H1 (cell line): ENCODE data around the gene DECR2. TPM values are rescaled to one million over a fixed set of nuclear protein-coding genes. Genes with fewer than 3 reads are reported as not detected.
A peak's percentile ranks its signal among the peaks of the same experiment; 100 is the strongest.

Experiments used
- CTCF ChIA-PET: fragments of 300-600 bp; sonication (Branson Sonifier 250); formaldehyde crosslinking; loops from one replicate; lab custom pipeline; 2021; ENCODE audit not compliant: partially characterized antibody; lab: Charles Lee
- POLR2A ChIA-PET: fragments of 300-600 bp; sonication (Branson Sonifier 250); formaldehyde crosslinking; loops from one replicate; lab custom pipeline; 2021; ENCODE audit warnings: inconsistent platforms; ENCODE audit not compliant: partially characterized antibody; lab: Charles Lee
- DNase-seq, 2 experiments: peaks; one replicate each; pipeline versions ENCODE4 v3.0.0 to v3.0.0-alpha.2; 2010 to 2022; ENCODE audit warnings: low spot score in 2 of 2, low read depth in 1 of 2, mixed read lengths in 1 of 2
- FAIRE-seq: peaks from 2 replicates; lab custom pipeline; 2011; peaks lifted over from hg19 to GRCh38; lab: Jason Lieb, UNC
- H2AFZ ChIP-seq: 2 replicates; pipeline ENCODE4 v1.8.1; 2012; ENCODE audit warnings: low read length, inconsistent platforms
- H2AK5ac ChIP-seq: 2 replicates; pipeline ENCODE4 v1.6.1; 2013; ENCODE audit warnings: low read depth, low read length
- H2BK120ac ChIP-seq: replicated peaks from 2 replicates; pipeline ENCODE3; 2013; ENCODE audit warnings: low read depth, low read length, inconsistent platforms
- H2BK12ac ChIP-seq: 2 replicates; pipeline ENCODE4 v1.6.1; 2013; ENCODE audit warnings: low read depth, low read length
- H2BK15ac ChIP-seq: 2 replicates; pipeline ENCODE4 v1.6.1; 2013; ENCODE audit warnings: low read length
- H2BK20ac ChIP-seq: 2 replicates; pipeline ENCODE4 v1.6.1; 2013; ENCODE audit warnings: low read length
- H2BK5ac ChIP-seq: 2 replicates; pipeline ENCODE4 v1.6.1; 2013; ENCODE audit warnings: low read depth, low read length
- H3K14ac ChIP-seq: 2 replicates; pipeline ENCODE4 v1.6.1; 2013; ENCODE audit warnings: inconsistent platforms; ENCODE audit not compliant: insufficient read length
- H3K18ac ChIP-seq: 2 replicates; pipeline ENCODE4 v1.6.1; 2013; ENCODE audit warnings: low read length; ENCODE audit errors: extremely low read depth
- H3K23ac ChIP-seq: 2 replicates; pipeline ENCODE4 v1.6.1; 2013; ENCODE audit warnings: inconsistent platforms; ENCODE audit not compliant: insufficient read length
- H3K23me2 ChIP-seq: 2 replicates; pipeline ENCODE4 v1.6.1; 2013; ENCODE audit warnings: low read depth, low read length
- H3K27ac ChIP-seq: 2 replicates; pipeline ENCODE4 v1.6.1; 2011; ENCODE audit warnings: low read depth, low read length, inconsistent platforms
- H3K27me3 ChIP-seq, 4 experiments: replicated peaks in 1 of 4; 1 replicate in 1 of 4; 2 replicates in 3 of 4; pipeline versions ENCODE4 v1.6.1 to v1.8.1; 2011 to 2013; ENCODE audit warnings: low read length in 3 of 4, mild to moderate bottlenecking in 3 of 4, inconsistent platforms in 2 of 4, mixed read lengths in 2 of 4, moderate library complexity in 1 of 4; ENCODE audit not compliant: control insufficient read depth in 3 of 4, insufficient read depth in 3 of 4; ENCODE audit errors: extremely low read depth in 1 of 4
- H3K36me3 ChIP-seq, 4 experiments: 2 replicates each; pipeline versions ENCODE4 v1.6.1 to v1.8.1; 2011 to 2013; ENCODE audit warnings: mild to moderate bottlenecking in 4 of 4, low read length in 3 of 4, moderate library complexity in 2 of 4, control low read depth in 1 of 4, inconsistent platforms in 1 of 4; ENCODE audit not compliant: insufficient read depth in 4 of 4, control insufficient read depth in 2 of 4
- H3K4ac ChIP-seq: replicated peaks from 2 replicates; pipeline ENCODE3; 2013; ENCODE audit warnings: low read length, low read depth, mixed read lengths, inconsistent platforms; ENCODE audit not compliant: insufficient read length
- H3K4me1 ChIP-seq, 4 experiments: replicated peaks in 1 of 4; 1 replicate in 1 of 4; 2 replicates in 3 of 4; pipeline versions ENCODE4 v1.6.1 to v1.8.1; 2011 to 2013; ENCODE audit warnings: low read length in 3 of 4, inconsistent platforms in 2 of 4, mixed read lengths in 1 of 4; ENCODE audit not compliant: insufficient read depth in 4 of 4, control insufficient read depth in 3 of 4
- H3K4me2 ChIP-seq, 2 experiments: 2 replicates each; pipeline versions ENCODE4 v1.6.1 to v1.8.1; 2011 to 2013; ENCODE audit warnings: low read depth in 2 of 2, low read length in 2 of 2, control low read depth in 1 of 2, inconsistent platforms in 1 of 2, mild to moderate bottlenecking in 1 of 2; ENCODE audit not compliant: insufficient read depth in 1 of 2
- H3K4me3 ChIP-seq, 4 experiments: fragments of 200-600, 300-600 bp in 1 of 4; sonication (generic), shearing (Covaris generic), sonication (Bioruptor Twin) in 1 of 4; 2 replicates each; pipeline versions ENCODE4 v1.5.1 to v1.8.1; 2011 to 2016; ENCODE audit warnings: low read length in 4 of 4, low read depth in 3 of 4, control low read depth in 2 of 4, inconsistent platforms in 2 of 4, mild to moderate bottlenecking in 2 of 4, mixed read lengths in 1 of 4, moderate library complexity in 1 of 4; ENCODE audit not compliant: insufficient read depth in 2 of 4; ENCODE audit errors: extremely low read depth in 1 of 4
- H3K56ac ChIP-seq: replicated peaks from 2 replicates; pipeline ENCODE3; 2013; ENCODE audit warnings: low read depth, mild to moderate bottlenecking, mixed read lengths, low read length, inconsistent platforms; ENCODE audit not compliant: insufficient read length
- H3K79me1 ChIP-seq: 2 replicates; pipeline ENCODE4 v1.6.1; 2013; ENCODE audit warnings: low read depth, low read length, control low read depth
- H3K79me2 ChIP-seq, 2 experiments: 2 replicates each; pipeline versions ENCODE4 v1.6.1 to v1.8.1; 2012 to 2013; ENCODE audit warnings: low read length in 2 of 2, mild to moderate bottlenecking in 2 of 2, inconsistent platforms in 1 of 2; ENCODE audit not compliant: insufficient read depth in 2 of 2, control insufficient read depth in 1 of 2
- H3K9ac ChIP-seq, 4 experiments: replicated peaks in 1 of 4; 1 replicate in 1 of 4; 2 replicates in 3 of 4; pipeline versions ENCODE4 v1.6.1 to v1.8.1; 2011 to 2013; ENCODE audit warnings: low read depth in 3 of 4, low read length in 3 of 4, control low read depth in 2 of 4, mild to moderate bottlenecking in 2 of 4, moderate library complexity in 2 of 4, inconsistent platforms in 1 of 4; ENCODE audit errors: extremely low read depth in 1 of 4
- H3K9me3 ChIP-seq, 2 experiments: 2 replicates each; pipeline versions ENCODE4 v1.6.1 to v1.8.1; 2012 to 2013; ENCODE audit warnings: mild to moderate bottlenecking in 2 of 2, moderate library complexity in 2 of 2, control low read depth in 1 of 2, inconsistent platforms in 1 of 2, low read depth in 1 of 2, low read length in 1 of 2, mixed read lengths in 1 of 2; ENCODE audit not compliant: insufficient read depth in 2 of 2
- H4K20me1 ChIP-seq, 2 experiments: replicated peaks in 1 of 2; 2 replicates each; pipeline versions ENCODE3 to v1.8.1; 2011 to 2013; ENCODE audit warnings: inconsistent platforms in 2 of 2, low read length in 2 of 2, mild to moderate bottlenecking in 1 of 2; ENCODE audit not compliant: insufficient read depth in 2 of 2, control insufficient read depth in 1 of 2
- H4K5ac ChIP-seq: 2 replicates; pipeline ENCODE4 v1.6.1; 2013; ENCODE audit warnings: low read length, low read depth, mixed read lengths, inconsistent platforms; ENCODE audit not compliant: insufficient read length
- H4K8ac ChIP-seq: 2 replicates; pipeline ENCODE4 v1.8.0; 2013; ENCODE audit warnings: mild to moderate bottlenecking, moderate library complexity, low read length, inconsistent platforms; ENCODE audit not compliant: insufficient read depth; ENCODE audit errors: extremely low read depth
- H4K91ac ChIP-seq: replicated peaks from 2 replicates; pipeline ENCODE3; 2013; ENCODE audit warnings: low read length, mixed read lengths, inconsistent platforms; ENCODE audit not compliant: insufficient read length
- CBX8 ChIP-seq: fragments of 300-800, 300-1000 bp; sonication (generic); IDR thresholded peaks from 2 replicates; pipeline ENCODE4 v1.7.1; 2016; ENCODE audit warnings: low read depth, low read length, borderline replicate concordance
- CTCF ChIP-seq, 3 experiments: IDR thresholded peaks; 1 replicate in 2 of 3; 2 replicates in 1 of 3; pipeline versions ENCODE4 v1.5.1 to v1.6.1; 2011; ENCODE audit warnings: low read length in 3 of 3, mild to moderate bottlenecking in 3 of 3, inconsistent platforms in 2 of 3, low read depth in 1 of 3, moderate library complexity in 1 of 3; ENCODE audit not compliant: insufficient read depth in 1 of 3; ENCODE audit errors: control extremely low read depth in 1 of 3
- NRF1 ChIP-seq: IDR thresholded peaks from 2 replicates; pipeline ENCODE4 v1.6.1; 2011; ENCODE audit warnings: mild to moderate bottlenecking, low read depth, low read length, improper control_type of control experiment
- POLR2AphosphoS5 ChIP-seq: IDR thresholded peaks from 2 replicates; pipeline ENCODE4 v1.6.1; 2011; ENCODE audit warnings: low read depth, low read length
- RAD21 ChIP-seq, 2 experiments: IDR thresholded peaks in 1 of 2; conservative IDR thresholded peaks in 1 of 2; 2 replicates each; pipeline ENCODE4 v1.6.1; 2011; ENCODE audit warnings: low read depth in 2 of 2, low read length in 2 of 2, improper control_type of control experiment in 1 of 2, inconsistent platforms in 1 of 2, mild to moderate bottlenecking in 1 of 2, moderate library complexity in 1 of 2
- TBP ChIP-seq: IDR thresholded peaks from 2 replicates; pipeline ENCODE4 v1.6.1; 2011; ENCODE audit warnings: low read depth, low read length, improper control_type of control experiment
- YY1 ChIP-seq: IDR thresholded peaks from 2 replicates; pipeline ENCODE4 v1.6.1; 2011; ENCODE audit warnings: low read depth, mild to moderate bottlenecking, low read length
- WGBS, 2 experiments: shearing (Covaris generic) in 1 of 2; methylation state at CpG; one replicate each; pipeline versions ENCODE4 v1.1.6 to v1.1.7; 2013 to 2015; ENCODE audit warnings: low lambda C conversion rate in 2 of 2, mixed read lengths in 2 of 2, inconsistent platforms in 1 of 2, low coverage in 1 of 2, missing lambda C conversion rate in 1 of 2; ENCODE audit not compliant: insufficient replicate concordance in 2 of 2, insufficient coverage in 1 of 2, insufficient read length in 1 of 2; ENCODE audit errors: extremely low coverage in 1 of 2, missing lambda C conversion rate in 1 of 2; 5-methylcytosine and 5-hydroxymethylcytosine counted together
- polyA plus RNA-seq, 7 experiments: library from polyadenylated mRNA; depleted of rRNA in 3 of 7; stranded (reverse) in 5 of 7; unstranded in 2 of 7; fragments of >200 nt in 5 of 7; fragments of 200-250 nt in 2 of 7; gene quantifications; 1 replicate in 5 of 7; 2 replicates in 1 of 7; 4 replicates in 1 of 7; pipeline versions ENCODE4 v1.2.1 to v1.2.3, GENCODE V29; 2011 to 2013; ENCODE audit warnings: missing spikeins in 2 of 7, mixed read lengths in 2 of 7
- total RNA-seq: library from RNA; stranded (reverse); fragmentation: NEBNext Ultra II Directional; extraction: Animal tissue kit (Norgen Biotek cat#: 25700); gene quantifications from 2 replicates; pipeline ENCODE4 v1.2.1, GENCODE V29; 2021

DECR2 gene
- total and polyA plus RNA-seq, 2 of the 8 experiments (the other 6 are each of a cell fraction or from before 2014, with no cell fraction given) = 28.2 to 39.9 TPM

GRCh38 chr16:386641-387156 lies 15.0 kb upstream of the DECR2 start:
- ChIA-PET CTCF (interaction anchor here (0.6 to 1.0 kb wide), 8 partner anchors 15 to 1907 kb away, joined by 3 to 4 read pairs (median 3); partner anchors contain the start of gene DECR2), POLR2A (interaction anchor here (0.7 to 7.3 kb wide), 3 partner anchors 11 to 1578 kb away, joined by 3 to 67 read pairs (median 4); partner anchors contain the start of genes NME4 and RPS2)
- FAIRE-seq (no peak), DNase-seq (no peak)
- peak overlapping the region; percentile 47; the same call in 1 of the 2 replicates for H2BK5ac ChIP-seq
- no peak overlapping the region for H4K91ac ChIP-seq
- H4K20me1 ChIP-seq = no peaks in the 10 kb centered on the region
- H3K27ac ChIP-seq = no peak overlapping the region
- H4K8ac ChIP-seq = no peak overlapping the region
- no peak overlapping the region for H4K5ac ChIP-seq
- H3K4me2 ChIP-seq = no peak overlapping the region
- no peak overlapping the region for H3K23ac ChIP-seq
- 90% methylated on average over 19 of the region's 19 CpGs; no CpG with 5 or more reads in 1 of the 2 experiments for WGBS, 2 experiments
- H2AFZ ChIP-seq = no peak overlapping the region
- no peak overlapping the region for H2BK15ac ChIP-seq
- H2BK20ac ChIP-seq = no peak overlapping the region
- no peak overlapping the region for H3K9ac ChIP-seq
- peaks cover 3 to 11% (median 9%) of the 10 kb centered on the region in 4 experiments for H3K4me1 ChIP-seq
- H3K23me2 ChIP-seq = peaks cover 11% of the 10 kb centered on the region
- H3K4me3 ChIP-seq = no peak overlapping the region
- H2BK120ac ChIP-seq = no peak overlapping the region
- H3K4ac ChIP-seq = no peak overlapping the region
- H3K9me3 ChIP-seq = no peaks in the 10 kb centered on the region
- no peak overlapping the region for H3K14ac ChIP-seq
- H3K18ac ChIP-seq = no peak overlapping the region
- no peak overlapping the region for H3K56ac ChIP-seq
- H3K36me3 ChIP-seq = no peaks in the 10 kb centered on the region
- peaks cover 0 to 3% (median under 1%) of the 10 kb centered on the region in 4 experiments; a peak in 2 of 7 replicates for H3K27me3 ChIP-seq
- no peaks in the 10 kb centered on the region for H3K79me2 ChIP-seq
- H2AK5ac ChIP-seq = no peak overlapping the region
- TF ChIP-seq RAD21 (IDR thresholded peaks at IDR 0.05 in 1 of 2, conservative IDR thresholded peaks at IDR 0.05 in 1 of 2; ENCODE audit: low read depth in 2 of 2, low read length in 2 of 2) = peak in 1 of 2 experiments; percentile 30; a peak in 2 of 4 replicates
- TF ChIP-seq YY1 = 0 out of 2 replicates have a peak, but pooled peaks have one; percentile 6
- TF ChIP-seq CTCF (IDR thresholded peaks at IDR 0.05; ENCODE audit: control extremely low read depth in 1 of 3, insufficient read depth in 1 of 3, low read depth in 1 of 3, low read length in 3 of 3) = peak in 1 of 3 experiments; percentile 15; a peak in 1 of 4 replicates
- no peak for TF ChIP-seq TBP
- TF ChIP-seq CBX8 = no peak
- TF ChIP-seq NRF1 = no peak
- no peak for TF ChIP-seq POLR2AphosphoS5
- H3K79me1 ChIP-seq = no peaks in the 10 kb centered on the region
- H2BK12ac ChIP-seq = no peak overlapping the region
